Caki2 (cell line): ENCODE measurements around the gene LIPF. TPM values are rescaled to one million over a fixed set of nuclear protein-coding genes. Genes with fewer than 3 reads are reported as not detected.

ENCODE experiments used
- total RNA-seq: library from RNA; depleted of rRNA; stranded (reverse); fragments of >200 nt; shearing (Covaris generic); gene quantifications from 2 replicates; pipeline ENCODE4 v1.2.3, GENCODE V29; 2014; ENCODE audit warnings: low replicate concordance; rRNA removed

LIPF gene
- total RNA-seq, 1 experiment from 2014 or later = not detected

Other genes starting within 250 kb of the LIPF start
- 1.5 and 19.1 TPM in 2 replicates for gene RNLS, start 81.1 kb upstream of the LIPF start, total RNA-seq
- gene LIPJ, start 77.7 kb upstream of the LIPF start, total RNA-seq = not detected in 2 replicates
- not detected in 2 replicates for gene LIPK, start 41.8 kb downstream of the LIPF start, total RNA-seq
- gene LIPN, start 95.6 kb downstream of the LIPF start, total RNA-seq = not detected in 2 replicates
- not detected in 2 replicates for gene LIPM, start 138.3 kb downstream of the LIPF start, total RNA-seq
- not detected in 2 replicates for gene ANKRD22, start 187.4 kb downstream of the LIPF start, total RNA-seq
- 15.6 and 62.4 TPM in 2 replicates for gene STAMBPL1, start 215.8 kb downstream of the LIPF start, total RNA-seq